SK-N-SH treated with all-trans-retinoic acid at 6 μM for 48 hours (cell line): ENCODE results near the gene MMP12.

Experiments
- ATAC-seq: fragments of 200-7000 bp; cut with Tn5 transposase; 3 replicates; pipeline ENCODE4 v1.9.1; 2020; ENCODE audit warnings: mild to moderate bottlenecking, moderate library complexity
- ARNTL ChIP-seq: fragments of 450-650 bp; formaldehyde crosslinking; IDR thresholded peaks from 2 replicates; pipeline ENCODE4 v1.5.0; 2020; ENCODE audit warnings: low read depth, mild to moderate bottlenecking, moderate library complexity, borderline replicate concordance
- BACH2 ChIP-seq: fragments of 250-450 bp; sonication (Bioruptor Pico); IDR thresholded peaks from 2 replicates; pipeline ENCODE4 v1.9.0; 2021; ENCODE audit warnings: mild to moderate bottlenecking, borderline replicate concordance
- CREB5 ChIP-seq: fragments of 250-450 bp; sonication (Bioruptor Pico); IDR thresholded peaks from 2 replicates; pipeline ENCODE4 v1.5.1; 2020; ENCODE audit warnings: low read depth, mild to moderate bottlenecking, moderate library complexity
- CSDC2 ChIP-seq: fragments of 250-450 bp; sonication (Bioruptor Pico); IDR thresholded peaks from 2 replicates; pipeline ENCODE4 v1.5.0; 2020; ENCODE audit warnings: mild to moderate bottlenecking, moderate library complexity
- CSRNP3 ChIP-seq: fragments of 250-450 bp; sonication (Bioruptor Pico); IDR thresholded peaks from 2 replicates; pipeline ENCODE4 v1.5.1; 2021; ENCODE audit warnings: mild to moderate bottlenecking, moderate library complexity
- ESRRG ChIP-seq: fragments of 250-450 bp; sonication (Bioruptor Pico); IDR thresholded peaks from 2 replicates; pipeline ENCODE4 v1.6.1; 2021; ENCODE audit warnings: mild to moderate bottlenecking
- ISL1 ChIP-seq: fragments of 250-450 bp; sonication (Bioruptor Pico); IDR thresholded peaks from 2 replicates; pipeline ENCODE4 v2.1.2; 2022; ENCODE audit warnings: mild to moderate bottlenecking, moderate library complexity
- OSR1 ChIP-seq: fragments of 250-450 bp; sonication (Bioruptor Pico); IDR thresholded peaks from 2 replicates; pipeline ENCODE4 v1.8.0; 2022; ENCODE audit warnings: moderate library complexity, mild to moderate bottlenecking, inconsistent platforms
- PATZ1 ChIP-seq: fragments of 250-450 bp; sonication (Bioruptor Pico); IDR thresholded peaks from 2 replicates; pipeline ENCODE4 v1.8.0; 2020; ENCODE audit warnings: mild to moderate bottlenecking, moderate library complexity, borderline replicate concordance
- POU6F1 ChIP-seq: fragments of 250-450 bp; sonication (Bioruptor Pico); IDR thresholded peaks from 2 replicates; pipeline ENCODE4 v1.8.0; 2021; ENCODE audit warnings: low read depth, mild to moderate bottlenecking, moderate library complexity, borderline replicate concordance
- RARB ChIP-seq: fragments of 250-450 bp; sonication (Bioruptor Pico); IDR thresholded peaks from 2 replicates; pipeline ENCODE4 v1.8.0; 2021; ENCODE audit warnings: mild to moderate bottlenecking, moderate library complexity
- SNAI2 ChIP-seq: fragments of 250-450 bp; sonication (Bioruptor Pico); IDR thresholded peaks from 2 replicates; pipeline ENCODE4 v1.5.0; 2020; ENCODE audit warnings: mild to moderate bottlenecking, moderate library complexity
- TCF4 ChIP-seq: fragments of 250-450 bp; sonication (Bioruptor Pico); IDR thresholded peaks from 2 replicates; pipeline ENCODE4 v1.8.0; 2021; ENCODE audit warnings: mild to moderate bottlenecking, moderate library complexity, borderline replicate concordance
- TOX ChIP-seq: fragments of 250-450 bp; sonication (Bioruptor Pico); IDR thresholded peaks from 2 replicates; pipeline ENCODE4 v1.8.0; 2021; ENCODE audit warnings: mild to moderate bottlenecking, moderate library complexity, borderline replicate concordance
- TSHZ2 ChIP-seq: fragments of 250-450 bp; sonication (Bioruptor Pico); IDR thresholded peaks from 2 replicates; pipeline ENCODE4 v1.5.0; 2020; ENCODE audit warnings: mild to moderate bottlenecking, moderate library complexity
- ZC3H10 ChIP-seq: fragments of 250-450 bp; sonication (Bioruptor Pico); IDR thresholded peaks from 2 replicates; pipeline ENCODE4 v1.5.1; 2021; ENCODE audit warnings: mild to moderate bottlenecking, moderate library complexity
- ZFP3 ChIP-seq: fragments of 250-450 bp; sonication (Bioruptor Pico); IDR thresholded peaks from 2 replicates; pipeline ENCODE4 v1.5.0; 2020; ENCODE audit warnings: mild to moderate bottlenecking, moderate library complexity
- ZNF565 ChIP-seq: fragments of 450-650 bp; formaldehyde crosslinking; conservative IDR thresholded peaks from 2 replicates; pipeline ENCODE4 v1.5.0; 2020; ENCODE audit warnings: low read depth, mild to moderate bottlenecking, moderate library complexity
- ZNF70 ChIP-seq: fragments of 450-650 bp; formaldehyde crosslinking; IDR thresholded peaks from 2 replicates; pipeline ENCODE4 v1.5.0; 2020; ENCODE audit warnings: mild to moderate bottlenecking, moderate library complexity

Gene MMP12

GRCh38 chr11:102874852-102875251, at the start of gene MMP12:
Gene MMP12, minus strand, starts transcription at chr11:102874982. Its CDS starts 45 bp downstream, at chr11:102874937.
- ATAC-seq: peak; percentile 52
- no peak for TF ChIP-seq ISL1 (CRISPR knock-in tag)
- no peak for TF ChIP-seq TCF4 (CRISPR knock-in tag)
- no peak for TF ChIP-seq BACH2 (CRISPR knock-in tag)
- TF ChIP-seq CSDC2 (CRISPR knock-in tag): no peak
- no peak for TF ChIP-seq ZFP3
- TF ChIP-seq RARB (CRISPR knock-in tag): no peak
- no peak for TF ChIP-seq PATZ1 (CRISPR knock-in tag)
- no peak for TF ChIP-seq SNAI2 (CRISPR knock-in tag)
- TF ChIP-seq ZC3H10 (CRISPR knock-in tag): no peak
- TF ChIP-seq TSHZ2 (CRISPR knock-in tag): no peak
- TF ChIP-seq CREB5: no peak
- TF ChIP-seq ESRRG: no peak
- TF ChIP-seq OSR1: no peak
- TF ChIP-seq TOX (CRISPR knock-in tag): no peak
- TF ChIP-seq ZNF565: no peak

GRCh38 chr11:102921587-102922220, 46.9 kb upstream of the MMP12 start:
- no peak for ATAC-seq
- TF ChIP-seq CSRNP3: no peak
- TF ChIP-seq BACH2 (CRISPR knock-in tag): no peak
- no peak for TF ChIP-seq TOX (CRISPR knock-in tag)
- no peak for TF ChIP-seq ARNTL
- no peak for TF ChIP-seq POU6F1 (CRISPR knock-in tag)
- no peak for TF ChIP-seq CREB5
- no peak for TF ChIP-seq SNAI2 (CRISPR knock-in tag)

- ATAC-seq: peak; percentile 40; the same call in 1 of the 3 replicates
These were observed 45.4 kb upstream of the MMP12 start for GRCh38 chr11:102920118-102920684.

More at GRCh38 chr11:102920118-102920684, 45.4 kb upstream of the MMP12 start:
- TF ChIP-seq PATZ1 (CRISPR knock-in tag) (no peak), ZNF70 (CRISPR knock-in tag) (no peak)
